Activated CD4-positive, CD25-positive, alpha-beta regulatory T cell treated with anti-CD3 and anti-CD28 coated beads, Interleukin-2, amount 50 U/mL, for 16 hours (primary cell): Measurements from ENCODE around the gene BET1.
"Not testable (repeated sequence)": the region's sequence is repeated elsewhere in the genome, so short reads cannot be mapped to it uniquely, and the experiment has no call there.

ENCODE experiments used
- DNase-seq: peaks from one replicate; pipeline ENCODE4 v3.0.0-alpha.2; 2020; ENCODE audit warnings: low read depth, low spot score

The BET1 gene

DNA sequence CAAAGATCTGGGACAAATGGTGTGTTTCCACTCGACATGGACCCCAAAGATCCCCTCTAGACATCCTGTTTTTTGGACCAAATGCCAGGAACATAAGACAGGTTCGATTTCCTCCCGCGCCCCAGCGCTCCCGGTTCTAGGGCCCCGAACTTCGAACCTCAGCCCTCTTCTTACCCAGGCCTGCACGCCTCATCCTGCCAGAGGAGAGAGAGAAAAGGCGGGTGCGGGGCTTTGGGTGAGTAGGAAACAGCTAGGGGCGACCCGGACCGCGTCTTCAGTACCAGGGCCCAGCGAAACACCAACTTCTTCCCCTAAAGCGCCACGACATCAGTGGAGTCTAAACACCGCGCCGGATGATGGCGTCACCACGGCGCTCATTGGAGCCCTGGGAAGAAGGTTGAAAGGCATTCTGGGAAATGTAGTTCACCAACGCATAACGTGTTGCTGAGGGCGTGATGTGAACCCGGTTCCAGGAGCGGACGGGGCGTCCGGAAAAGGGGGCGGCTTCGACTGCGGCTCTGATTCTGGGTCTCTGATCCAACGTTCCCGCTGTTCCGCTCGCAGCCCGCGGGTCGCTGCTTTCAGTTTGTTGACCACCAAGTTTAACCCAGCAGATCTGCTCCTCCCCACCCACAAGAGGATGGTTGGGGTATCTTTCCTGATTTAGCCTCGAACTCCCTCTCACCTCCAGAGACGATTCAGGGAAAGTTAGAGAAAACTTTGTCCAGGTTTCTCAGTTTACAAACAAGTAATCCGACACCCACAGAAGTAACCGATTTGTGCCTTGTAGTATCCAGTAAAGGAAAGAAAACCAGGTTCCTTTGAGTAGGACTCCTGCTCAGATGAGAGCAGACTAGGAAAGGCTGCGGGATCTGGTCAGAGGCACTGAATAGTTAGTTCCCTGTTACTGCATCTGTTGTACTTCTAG is at the start of gene BET1:
Gene BET1 (minus strand): TSS at position 332 of the 928 bp plus-strand sequence. CDS start 139 bp downstream, at position 193.
- peak; percentile 92 for DNase-seq

GRCh38 chr7:94053532-94053931 is 49.4 kb upstream of the BET1 start:
- no peak for DNase-seq

- no peak for DNase-seq
Observed at GRCh38 chr7:94052398-94053180, 48.4 kb upstream of the BET1 start.

GRCh38 chr7:94050046-94050445 is 45.9 kb upstream of the BET1 start:
- no peak for DNase-seq

DNA sequence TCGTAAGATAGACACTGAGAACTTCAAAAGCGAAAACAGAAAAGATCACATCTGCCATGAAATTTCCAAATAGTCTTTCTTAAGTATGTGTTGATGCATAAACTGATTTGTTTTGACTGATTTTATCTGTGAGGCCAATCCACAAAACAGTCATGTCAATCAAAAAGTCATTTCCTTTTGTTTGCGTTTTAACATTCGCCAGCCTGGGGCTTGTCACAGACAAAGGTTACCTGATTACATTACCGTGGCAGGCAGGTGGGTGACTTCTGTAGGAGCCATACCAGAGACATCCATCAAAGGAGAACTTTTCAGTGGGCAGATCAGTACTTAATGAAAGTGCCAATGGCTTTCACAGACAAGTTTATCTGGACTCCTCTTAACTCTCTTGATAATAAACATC is 45.5 kb upstream of the BET1 start:
- no peak for DNase-seq

DNA sequence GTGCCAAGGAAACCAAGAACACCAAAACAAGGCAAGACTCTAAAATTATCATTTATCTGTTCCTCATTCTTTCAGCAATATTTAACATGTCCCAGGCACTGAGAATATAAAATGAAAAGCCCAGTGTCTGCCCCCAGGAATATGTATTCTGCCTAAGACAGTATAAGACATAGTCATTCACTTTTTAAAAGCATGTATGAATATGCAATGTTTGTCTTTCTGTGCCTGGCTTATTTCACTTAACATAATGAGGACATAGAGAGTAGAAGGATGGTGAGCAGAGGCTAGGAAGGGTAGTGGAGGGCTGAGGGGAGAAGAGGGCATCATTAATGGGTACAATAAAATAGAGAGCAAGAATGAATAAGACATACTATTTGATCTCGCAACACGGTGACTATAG is 44.6 kb upstream of the BET1 start:
- DNase-seq: no peak

GRCh38 chr7:94047956-94048355 is 43.8 kb upstream of the BET1 start:
- no peak for DNase-seq

- DNase-seq: no peak
Observed at GRCh38 chr7:94045581-94045980, 41.4 kb upstream of the BET1 start.

GRCh38 chr7:94044806-94045205 is 40.7 kb upstream of the BET1 start:
- DNase-seq: no peak

- no peak for DNase-seq
Observed at GRCh38 chr7:94043299-94043698, 39.1 kb upstream of the BET1 start.

DNA sequence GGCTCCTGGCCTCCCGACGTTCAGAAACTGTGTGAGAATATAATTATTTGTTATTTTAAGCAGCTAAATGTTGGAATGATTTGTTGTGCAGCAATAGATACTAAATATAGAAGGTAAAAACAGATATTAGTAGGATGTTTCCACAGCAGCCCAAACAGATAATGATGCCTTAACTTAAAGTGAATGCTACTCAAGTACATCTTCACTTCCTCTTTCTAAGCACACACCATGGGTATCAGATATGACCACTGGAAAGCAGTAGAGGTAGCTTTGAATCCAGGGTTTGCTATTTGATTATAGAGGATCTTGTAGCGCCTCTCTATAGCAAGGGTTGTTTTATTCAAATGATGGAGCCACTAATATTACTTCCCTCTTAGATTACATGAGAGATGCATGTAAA is 38.2 kb upstream of the BET1 start:
- no peak for DNase-seq

DNA sequence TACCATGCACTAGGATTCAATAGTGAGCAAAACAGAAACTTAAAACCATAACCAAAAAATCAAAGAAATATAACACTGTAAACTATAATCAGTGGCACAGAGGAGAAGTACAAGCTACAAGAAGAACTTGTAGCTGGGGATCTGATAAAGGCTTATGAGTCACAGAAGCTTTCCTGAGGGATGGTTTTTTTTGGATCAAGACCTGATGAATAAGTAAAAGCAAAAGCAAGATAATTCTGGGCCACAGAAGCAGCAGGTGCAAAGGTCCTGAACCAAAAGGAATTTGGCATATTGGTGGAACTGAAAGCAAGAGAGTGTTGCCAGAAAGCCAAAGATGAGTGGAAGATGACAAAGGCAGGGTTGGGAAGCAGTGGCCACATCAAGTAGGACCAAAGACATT is 37.4 kb upstream of the BET1 start:
- no peak for DNase-seq

- DNase-seq: no peak
Observed at GRCh38 chr7:94040254-94040653, 36.1 kb upstream of the BET1 start.

GRCh38 chr7:94039368-94040035 is 35.3 kb upstream of the BET1 start:
- DNase-seq: no peak

GRCh38 chr7:94031865-94032264 is 27.7 kb upstream of the BET1 start:
- no peak for DNase-seq

DNA sequence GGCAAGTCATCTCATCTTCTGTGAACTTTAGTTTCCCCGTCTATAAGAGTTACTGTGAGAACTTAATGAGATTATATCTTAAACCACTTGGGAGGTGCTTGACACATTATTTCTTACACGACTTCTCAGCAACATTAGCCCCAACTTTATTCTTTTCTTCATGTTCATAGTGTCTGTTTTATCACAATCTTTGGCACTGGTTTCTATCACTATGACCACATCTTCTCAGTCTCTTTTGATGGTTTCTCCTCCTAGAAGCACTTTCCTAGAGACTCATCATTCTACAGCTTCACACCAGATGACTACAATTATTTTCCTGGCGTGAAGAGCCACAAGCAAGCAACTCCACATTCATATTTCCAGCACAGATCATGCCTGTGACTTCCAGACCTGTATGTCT is 26.5 kb upstream of the BET1 start:
- no peak for DNase-seq

- DNase-seq: no peak
Observed at GRCh38 chr7:94029976-94030375, 25.8 kb upstream of the BET1 start.

GRCh38 chr7:94028768-94029167 is 24.6 kb upstream of the BET1 start:
- no peak for DNase-seq

- DNase-seq: not testable (repeated sequence)
Observed at GRCh38 chr7:94026619-94027018, 22.5 kb upstream of the BET1 start.

DNA sequence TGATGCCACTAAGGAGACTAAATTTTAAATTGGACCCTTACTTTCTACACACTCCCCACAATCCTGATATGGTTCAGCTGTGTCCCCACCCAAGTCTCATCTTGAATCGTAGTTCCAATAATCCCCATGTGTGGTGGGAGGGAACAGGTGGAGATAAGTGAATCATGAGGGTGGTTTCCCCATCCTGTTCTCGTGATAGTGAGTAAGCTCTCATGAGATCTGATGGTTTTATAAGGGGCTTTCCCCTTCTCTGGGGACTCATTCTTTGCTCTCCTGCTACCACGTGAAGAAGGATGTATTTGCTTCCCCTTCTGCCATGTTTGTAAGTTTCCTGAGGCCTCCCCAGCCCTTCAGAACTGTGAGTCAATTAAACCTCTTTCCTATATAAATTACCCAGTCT is 18.4 kb upstream of the BET1 start:
- DNase-seq: no peak

- no peak for DNase-seq
Observed at GRCh38 chr7:94016786-94017185, 12.6 kb upstream of the BET1 start.

DNA sequence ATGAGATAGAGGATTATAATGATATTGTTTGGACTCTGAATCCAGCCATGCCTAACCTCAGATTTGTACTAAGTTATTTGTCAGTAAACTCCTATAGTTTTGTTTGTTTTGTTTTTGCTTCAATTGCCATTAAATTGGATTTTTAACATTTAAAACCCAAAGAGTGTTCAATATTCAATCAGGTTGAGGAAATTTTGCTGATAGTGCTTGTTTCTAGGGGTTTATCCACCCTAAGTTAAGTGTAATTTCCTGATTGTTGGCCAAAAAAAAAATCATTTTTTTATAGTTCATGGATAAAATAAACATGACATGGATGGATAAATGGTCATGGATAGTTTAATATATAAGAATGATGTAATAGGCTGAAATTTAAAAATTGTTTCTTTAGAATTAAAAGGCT is 11.4 kb upstream of the BET1 start:
- no peak for DNase-seq
